Activated CD4-positive, alpha-beta T cell treated with anti-CD3 and anti-CD28 coated beads for 24 hours (primary cell): ENCODE measurements around the gene LCTL.
"Not testable (repeated sequence)": the region's sequence is repeated elsewhere in the genome, so short reads cannot be mapped to it uniquely, and the experiment has no call there.

ENCODE experiments used
- DNase-seq, 2 donors: peaks; one replicate each; pipeline ENCODE4 v3.0.0-alpha.2; 2020; ENCODE audit warnings: low read depth in 2 of 2

Gene LCTL

GRCh38 chr15:66564136-66565041 lies 1.4 kb downstream of the LCTL start:
- DNase-seq: no peak

GRCh38 chr15:66563566-66564110 lies 2.2 kb downstream of the LCTL start:
- no peak for DNase-seq

DNA sequence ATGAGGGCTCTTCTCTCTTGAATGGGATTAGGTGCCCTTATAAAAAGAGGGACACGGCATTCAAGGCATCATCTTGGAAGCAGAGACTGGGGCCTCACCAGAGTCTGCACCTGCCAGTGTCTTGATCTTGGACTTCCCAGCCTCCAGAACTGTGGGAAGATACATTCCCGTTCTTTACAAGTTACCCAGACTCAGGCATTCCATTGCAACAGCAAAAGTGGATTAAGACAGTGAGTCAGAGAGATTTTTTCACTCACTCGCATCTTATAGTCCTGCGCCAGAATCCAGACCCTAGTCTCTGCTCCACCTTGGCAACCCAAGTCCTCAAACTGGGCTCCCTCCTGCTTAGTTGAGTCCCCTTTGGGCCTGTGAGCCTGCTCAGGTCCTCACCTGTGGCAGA lies 2.7 kb downstream of the LCTL start:
- DNase-seq: no peak

DNA sequence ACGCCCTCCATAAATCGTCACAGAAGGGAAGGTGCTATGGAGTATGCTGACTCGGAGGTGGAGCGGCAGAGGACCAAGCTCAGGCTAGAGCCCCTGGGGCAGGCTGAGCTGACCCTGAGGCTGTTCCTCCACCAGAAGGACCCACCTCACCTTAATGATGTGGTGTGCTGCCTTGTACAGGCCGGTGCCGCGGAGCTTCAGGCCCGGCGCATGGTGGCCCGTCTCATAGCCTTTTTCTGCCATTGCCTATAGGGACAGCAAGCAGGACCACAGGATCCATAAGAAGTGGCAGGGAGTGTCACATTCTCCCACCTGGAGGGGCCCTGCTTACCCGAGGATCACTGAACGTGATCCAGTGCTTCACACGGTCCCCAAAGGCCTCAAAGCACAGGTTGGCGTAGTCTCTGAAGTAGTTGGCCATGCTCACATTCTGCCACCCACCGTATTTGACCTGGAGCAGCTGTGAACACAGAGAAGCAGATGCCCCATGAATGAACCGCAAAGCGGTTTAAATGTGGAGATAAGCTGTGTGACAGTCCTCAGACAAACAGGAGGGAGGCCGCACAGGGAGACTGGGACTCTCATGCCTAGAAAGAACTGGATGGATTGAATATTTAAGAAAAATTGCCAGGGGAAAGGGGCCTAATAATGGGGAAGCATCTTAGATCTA lies 4.8 kb downstream of the LCTL start:
- DNase-seq: no peak

- DNase-seq: no peak
These were observed 7.5 kb downstream of the LCTL start for GRCh38 chr15:66558271-66558670.

- no peak for DNase-seq
These were observed 10.1 kb downstream of the LCTL start for GRCh38 chr15:66555685-66556084.

DNA sequence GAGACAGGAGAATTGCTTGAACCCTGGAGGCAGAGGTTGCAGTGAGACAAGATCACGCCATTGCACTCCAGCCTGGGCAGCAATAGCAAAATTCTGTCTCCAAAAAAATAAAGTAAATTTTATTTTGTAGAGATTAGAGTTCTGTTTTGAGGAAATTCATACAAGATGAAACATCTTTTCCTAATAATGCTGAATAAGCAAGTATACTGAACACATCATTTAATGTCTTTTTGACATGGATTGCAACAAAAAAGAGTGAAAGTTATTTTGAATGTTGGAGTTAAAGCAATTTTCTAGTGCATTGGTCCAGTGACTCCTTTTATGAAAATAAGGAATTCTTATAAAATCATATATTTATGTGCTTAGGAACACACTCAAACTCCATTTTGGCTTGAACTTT lies 20.5 kb downstream of the LCTL start:
- no peak for DNase-seq

DNA sequence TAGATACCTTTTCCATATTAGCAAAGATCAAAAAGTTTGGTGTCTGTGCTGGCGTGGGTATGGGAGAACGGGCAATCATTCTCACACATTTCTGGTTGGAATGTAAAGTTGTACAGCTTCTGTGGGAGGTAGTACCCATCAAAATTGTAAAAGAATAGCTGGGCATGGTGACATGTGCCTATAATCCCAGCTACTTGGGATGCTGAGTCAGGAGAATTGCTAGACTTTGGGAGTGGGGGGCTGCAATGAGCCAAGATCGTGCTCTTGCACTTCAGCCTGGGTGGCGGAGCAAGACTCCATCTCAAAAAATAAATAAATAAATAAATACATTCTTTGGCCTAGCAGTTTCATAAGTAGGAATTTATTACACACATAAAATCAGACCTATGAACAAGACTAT lies 22.9 kb downstream of the LCTL start:
- no peak for DNase-seq

GRCh38 chr15:66535056-66535455 lies 30.7 kb downstream of the LCTL start:
- DNase-seq: no peak

DNA sequence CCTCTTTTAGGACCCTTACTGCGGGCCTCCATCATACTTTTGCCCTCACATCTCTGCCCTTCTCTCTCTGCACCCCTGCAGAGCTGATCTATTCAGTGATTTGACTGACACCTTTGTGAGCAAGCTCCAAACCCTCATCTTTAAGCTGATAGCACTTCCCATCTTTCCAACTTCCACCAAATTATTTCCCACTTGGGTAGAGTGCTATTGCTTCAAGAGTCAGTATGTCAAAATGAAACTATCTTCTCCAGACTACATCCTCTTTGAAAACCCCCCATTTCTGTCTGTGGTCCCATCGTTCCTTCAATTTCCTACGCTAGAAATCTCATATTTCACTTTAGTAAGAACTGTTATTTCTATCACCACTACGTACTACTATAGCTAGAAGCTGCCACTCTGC lies 41.0 kb downstream of the LCTL start:
- DNase-seq: no peak

DNA sequence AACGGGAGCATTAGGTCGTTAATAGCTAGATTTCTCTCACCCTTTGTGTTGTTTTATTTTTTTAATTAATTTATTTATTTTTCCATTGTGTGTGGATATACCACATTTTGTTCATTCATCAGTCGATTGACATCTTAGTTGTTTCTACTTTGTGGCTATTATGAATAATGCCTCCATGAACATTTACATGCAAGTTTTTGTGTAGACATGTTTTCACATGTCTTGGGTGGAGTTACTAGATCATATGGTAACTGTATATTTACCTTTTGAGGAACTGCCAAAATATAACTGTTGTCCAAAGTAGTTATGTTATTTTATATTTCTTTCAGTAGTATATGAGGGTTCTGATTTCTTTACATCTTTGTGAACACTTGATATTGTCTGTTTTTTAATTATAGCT lies 41.9 kb downstream of the LCTL start:
- no peak for DNase-seq

GRCh38 chr15:66515901-66516322 lies 49.9 kb downstream of the LCTL start:
- DNase-seq: no peak

- no peak for DNase-seq
These were observed 51.2 kb downstream of the LCTL start for GRCh38 chr15:66514586-66514985.

DNA sequence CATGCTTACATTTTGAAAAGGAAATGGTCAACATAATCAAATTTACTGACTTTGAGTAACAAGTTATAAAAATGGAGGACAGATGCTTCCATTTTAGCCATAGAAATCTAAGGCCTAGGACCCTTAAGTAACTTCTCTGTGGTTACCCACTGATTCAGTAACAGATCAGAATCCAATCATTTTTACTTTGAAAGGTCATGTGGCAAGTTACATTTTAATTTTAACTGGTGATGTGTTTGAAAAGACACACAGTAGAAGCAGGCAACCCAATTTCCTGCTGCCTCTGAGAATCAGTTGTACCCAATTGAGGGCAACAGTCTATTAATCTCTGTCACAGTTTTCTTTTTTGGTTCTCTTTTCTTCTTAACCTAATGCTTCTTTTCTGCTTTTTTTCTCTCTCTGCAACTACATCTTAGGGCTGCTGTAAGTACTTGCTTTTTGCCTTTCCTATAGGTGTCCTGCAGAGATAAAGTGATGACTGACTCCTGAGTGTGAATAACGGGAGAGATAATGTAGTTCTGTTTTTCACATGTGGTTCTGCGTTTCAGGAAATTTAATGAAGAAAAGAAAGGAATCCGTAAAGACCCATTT lies 57.4 kb downstream of the LCTL start:
- no peak for DNase-seq

GRCh38 chr15:66505818-66506217 lies 60.0 kb downstream of the LCTL start:
- DNase-seq: no peak

DNA sequence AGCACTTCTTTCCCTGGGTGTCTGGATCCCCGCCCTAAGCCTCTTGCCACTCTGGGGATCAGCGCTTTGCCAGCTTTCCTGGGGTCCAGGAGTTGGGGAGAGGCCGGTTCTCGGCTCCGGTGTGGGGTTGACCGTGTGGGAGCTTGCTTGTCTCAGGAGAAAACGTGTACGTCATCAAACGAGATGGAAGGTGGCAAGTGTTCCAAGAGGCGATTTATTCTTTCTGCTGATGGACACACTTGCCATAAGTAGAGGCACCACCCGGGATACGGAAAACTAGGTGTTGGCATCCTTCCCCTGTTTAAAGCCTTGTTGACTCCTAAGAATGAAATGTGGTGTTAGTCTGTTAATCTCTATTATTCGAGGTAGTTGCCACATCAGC lies 60.4 kb downstream of the LCTL start:
- no peak for DNase-seq

DNA sequence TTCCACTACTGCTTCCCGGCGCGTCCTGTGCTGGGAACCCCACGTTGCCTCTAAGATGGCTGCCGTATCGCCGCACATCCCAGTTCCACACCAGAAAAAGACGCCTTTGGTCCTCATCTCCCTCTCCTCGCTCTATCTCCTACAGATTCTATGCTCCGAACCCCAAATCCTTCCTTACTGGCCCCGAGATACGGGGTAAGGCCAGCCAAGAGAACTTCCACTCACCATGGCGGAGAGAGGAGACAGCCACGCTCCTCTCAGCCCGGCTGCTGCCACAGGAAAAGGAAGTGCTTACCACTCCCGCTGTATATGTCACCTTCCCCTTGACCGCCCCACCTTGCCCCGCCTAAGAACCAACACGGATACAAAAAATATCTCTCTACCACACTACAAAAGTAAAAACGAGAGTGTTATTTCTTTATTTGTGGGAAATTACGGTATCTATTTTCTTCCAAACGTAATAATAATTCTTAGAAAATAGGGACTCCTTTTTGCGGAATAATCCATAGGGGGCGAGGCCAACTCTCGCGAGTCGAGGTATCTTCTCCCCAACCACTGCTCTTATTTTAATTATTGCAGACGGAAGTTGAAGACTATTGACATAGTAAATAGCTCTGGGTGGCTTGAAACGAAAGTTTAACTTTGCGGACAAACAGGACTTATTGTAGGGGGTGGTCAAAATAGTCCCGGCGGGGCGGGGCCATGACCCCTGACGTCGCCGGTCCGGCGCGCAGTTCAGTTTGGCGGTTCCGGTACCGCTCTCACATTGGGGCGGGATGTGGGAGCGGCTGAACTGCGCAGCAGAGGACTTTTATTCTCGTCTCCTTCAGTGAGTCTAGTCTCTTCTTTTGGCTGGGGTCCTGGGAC lies 61.0 kb downstream of the LCTL start, which contains the start of the genes RPL4 and ZWILCH:
Gene RPL4, minus strand, starts transcription at position 293 of the 867 bp plus-strand sequence. Its CDS starts 65 bp downstream, at position 228.
Gene ZWILCH, plus strand, starts transcription at position 764 of the 867 bp plus-strand sequence. Its CDS starts 13 bp downstream, at position 777.
- DNase-seq: peak; percentile 65 to 71

DNA sequence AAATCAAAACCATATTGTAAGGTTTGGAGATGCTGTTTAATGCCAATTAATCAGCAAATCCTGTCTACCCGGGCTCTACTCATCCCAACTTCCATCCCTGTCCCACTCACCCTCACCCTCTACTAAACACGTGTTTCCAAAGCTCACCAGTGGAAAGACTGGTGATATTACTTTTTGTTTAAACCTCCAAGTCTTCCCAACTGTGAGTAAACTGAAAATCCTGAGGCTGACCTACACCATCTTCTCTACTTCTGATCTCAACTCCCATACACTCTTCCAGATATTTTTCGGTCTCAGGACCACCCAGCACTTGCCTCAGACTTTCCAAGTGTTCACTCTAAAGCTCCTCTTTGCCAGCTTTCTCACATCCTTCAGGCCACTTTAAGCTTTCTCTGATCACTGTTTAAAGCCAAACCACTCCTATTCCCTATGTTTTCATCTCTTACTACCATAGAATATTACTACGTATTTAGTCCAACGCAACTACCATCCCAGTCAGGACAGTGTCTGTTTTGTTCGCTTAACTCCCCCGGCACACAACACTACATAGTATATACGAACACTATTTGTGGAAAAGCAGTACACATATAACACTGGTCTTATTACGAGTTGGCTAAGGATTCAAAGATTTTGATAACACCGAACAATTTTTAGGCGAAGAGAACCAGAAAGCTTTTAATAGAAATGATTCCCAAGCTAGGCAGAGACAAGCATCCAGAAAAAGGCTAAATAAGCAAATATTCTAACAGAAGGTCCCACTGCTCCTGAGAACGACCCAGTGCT lies 61.8 kb downstream of the LCTL start:
- DNase-seq: no peak

DNA sequence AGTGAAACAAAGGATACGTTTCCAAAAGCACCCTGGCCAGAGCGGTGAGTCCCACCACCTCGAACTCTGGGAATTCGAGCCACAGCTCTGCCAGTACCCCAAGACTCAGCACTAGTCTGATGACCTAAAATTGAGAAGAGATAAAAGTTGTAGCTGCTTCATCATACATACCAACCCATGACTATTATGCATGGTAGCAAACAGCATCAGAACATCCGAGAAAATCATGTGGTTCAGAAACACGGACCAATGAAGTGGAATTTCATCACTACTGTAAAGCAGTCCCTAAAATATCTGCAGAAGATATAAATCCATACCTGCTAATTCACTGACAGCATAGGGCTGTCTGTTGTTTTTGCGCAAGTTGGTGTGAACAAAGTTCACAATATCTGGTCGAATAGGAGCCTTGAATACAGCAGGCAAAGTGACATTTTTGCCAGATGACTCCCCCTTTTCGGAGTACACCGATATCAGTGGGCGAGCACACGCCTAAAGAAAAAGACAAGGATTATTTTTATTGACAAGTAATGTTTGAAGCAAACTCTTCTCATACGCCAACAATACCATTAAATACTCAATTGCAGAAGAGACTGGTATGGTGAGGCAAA lies 62.7 kb downstream of the LCTL start:
- not testable (repeated sequence) for DNase-seq

- no peak for DNase-seq
These were observed 63.3 kb downstream of the LCTL start for GRCh38 chr15:66502491-66502890.
